GM19452 (cell line): ENCODE results near the gene ABL1.
"Not testable (repeated sequence)": the region's sequence is repeated elsewhere in the genome, so short reads cannot be mapped to it uniquely, and the experiment has no call there.

Experiments used
- ATAC-seq: cut with Tn5 transposase; IDR thresholded peaks from one replicate; pipeline ENCODE4 v1.9.1; 2021; ENCODE audit not compliant: unreplicated experiment

The ABL1 gene

GRCh38 chr9:130834371-130835336 is at the start of gene ABL1:
ABL1 (plus strand) TSS chr9:130835254; CDS start chr9:130835447, 193 bp downstream.
- ATAC-seq = peak; percentile 71

- ATAC-seq = no peak
These were observed 49.0 kb upstream of the ABL1 start for GRCh38 chr9:130785940-130786508.

GRCh38 chr9:130786526-130786925 is 48.5 kb upstream of the ABL1 start:
- no peak for ATAC-seq

GRCh38 chr9:130789747-130790672 is 45.0 kb upstream of the ABL1 start:
- no peak for ATAC-seq

GRCh38 chr9:130791303-130791894 is 43.7 kb upstream of the ABL1 start:
- no peak for ATAC-seq

- ATAC-seq = no peak
These were observed 41.5 kb upstream of the ABL1 start for GRCh38 chr9:130793589-130793988.

GRCh38 chr9:130794021-130794420 is 41.0 kb upstream of the ABL1 start:
- not testable (repeated sequence) for ATAC-seq

GRCh38 chr9:130794423-130794822 is 40.6 kb upstream of the ABL1 start:
- not testable (repeated sequence) for ATAC-seq

- no peak for ATAC-seq
These were observed 40.0 kb upstream of the ABL1 start for GRCh38 chr9:130794923-130795495.

GRCh38 chr9:130803116-130803515 is 31.9 kb upstream of the ABL1 start:
- ATAC-seq = not testable (repeated sequence)

GRCh38 chr9:130805510-130806326 is 29.3 kb upstream of the ABL1 start:
- ATAC-seq = no peak

GRCh38 chr9:130806327-130806716 is 28.7 kb upstream of the ABL1 start:
- ATAC-seq = no peak

GRCh38 chr9:130810609-130811136 is 24.4 kb upstream of the ABL1 start:
- ATAC-seq = no peak

- ATAC-seq = no peak
These were observed 19.7 kb upstream of the ABL1 start for GRCh38 chr9:130815242-130815808.

GRCh38 chr9:130817914-130818313 is 17.1 kb upstream of the ABL1 start:
- ATAC-seq = no peak

GRCh38 chr9:130820135-130820738 is 14.8 kb upstream of the ABL1 start:
- ATAC-seq = no peak

GRCh38 chr9:130823435-130823834 is 11.6 kb upstream of the ABL1 start:
- no peak for ATAC-seq

GRCh38 chr9:130824079-130824478 is 11.0 kb upstream of the ABL1 start:
- no peak for ATAC-seq
